COLO829 (cell line): ENCODE measurements around the gene ZFP90.

Experiments used
- DNase-seq: peaks from one replicate; pipeline ENCODE4 v3.0.0; 2012; ENCODE audit warnings: low spot score

ZFP90 gene

GRCh38 chr16:68590201-68590994, 51.3 kb downstream of the ZFP90 start:
- peak; percentile 37 for DNase-seq

GRCh38 chr16:68592466-68593337, 53.6 kb downstream of the ZFP90 start:
- no peak for DNase-seq

GRCh38 chr16:68596266-68596665, 57.2 kb downstream of the ZFP90 start:
- DNase-seq, result no peak

GRCh38 chr16:68599586-68599985, 60.5 kb downstream of the ZFP90 start:
- no peak for DNase-seq

GRCh38 chr16:68605746-68606145, 66.7 kb downstream of the ZFP90 start:
- no peak for DNase-seq

- DNase-seq, result no peak
Observed at GRCh38 chr16:68607443-68607842, 68.4 kb downstream of the ZFP90 start.

GRCh38 chr16:68608330-68608729, 69.2 kb downstream of the ZFP90 start:
- no peak for DNase-seq

GRCh38 chr16:68612996-68613395, 73.9 kb downstream of the ZFP90 start:
- no peak for DNase-seq

- DNase-seq, result no peak
Observed at GRCh38 chr16:68617734-68618133, 78.6 kb downstream of the ZFP90 start.
